Measurements from ENCODE around the gene DDX1.

- TF ChIP-seq, protein P1, sequence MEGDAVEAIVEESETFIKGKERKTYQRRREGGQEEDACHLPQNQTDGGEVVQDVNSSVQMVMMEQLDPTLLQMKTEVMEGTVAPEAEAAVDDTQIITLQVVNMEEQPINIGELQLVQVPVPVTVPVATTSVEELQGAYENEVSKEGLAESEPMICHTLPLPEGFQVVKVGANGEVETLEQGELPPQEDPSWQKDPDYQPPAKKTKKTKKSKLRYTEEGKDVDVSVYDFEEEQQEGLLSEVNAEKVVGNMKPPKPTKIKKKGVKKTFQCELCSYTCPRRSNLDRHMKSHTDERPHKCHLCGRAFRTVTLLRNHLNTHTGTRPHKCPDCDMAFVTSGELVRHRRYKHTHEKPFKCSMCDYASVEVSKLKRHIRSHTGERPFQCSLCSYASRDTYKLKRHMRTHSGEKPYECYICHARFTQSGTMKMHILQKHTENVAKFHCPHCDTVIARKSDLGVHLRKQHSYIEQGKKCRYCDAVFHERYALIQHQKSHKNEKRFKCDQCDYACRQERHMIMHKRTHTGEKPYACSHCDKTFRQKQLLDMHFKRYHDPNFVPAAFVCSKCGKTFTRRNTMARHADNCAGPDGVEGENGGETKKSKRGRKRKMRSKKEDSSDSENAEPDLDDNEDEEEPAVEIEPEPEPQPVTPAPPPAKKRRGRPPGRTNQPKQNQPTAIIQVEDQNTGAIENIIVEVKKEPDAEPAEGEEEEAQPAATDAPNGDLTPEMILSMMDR (conservative IDR thresholded peaks at IDR 0.05; ENCODE audit: low read depth, low read length): no peak
- TF ChIP-seq BHLHE40 (IDR thresholded peaks at IDR 0.05; ENCODE audit: low read depth, low read length) (no peak), POLR2A (IDR thresholded peaks at IDR 0.05; ENCODE audit: low read depth, low read length) (no peak), RAD21 (IDR thresholded peaks at IDR 0.05; ENCODE audit: low read length) (no peak), NFE2L2 (IDR thresholded peaks at IDR 0.05; ENCODE audit: low read depth, low read length) (no peak), MAFK (IDR thresholded peaks at IDR 0.05; ENCODE audit: low read depth, low read length) (no peak), CEBPB (IDR thresholded peaks at IDR 0.05; ENCODE audit: low read depth, low read length) (no peak)
- TF ChIP-seq, protein P2, sequence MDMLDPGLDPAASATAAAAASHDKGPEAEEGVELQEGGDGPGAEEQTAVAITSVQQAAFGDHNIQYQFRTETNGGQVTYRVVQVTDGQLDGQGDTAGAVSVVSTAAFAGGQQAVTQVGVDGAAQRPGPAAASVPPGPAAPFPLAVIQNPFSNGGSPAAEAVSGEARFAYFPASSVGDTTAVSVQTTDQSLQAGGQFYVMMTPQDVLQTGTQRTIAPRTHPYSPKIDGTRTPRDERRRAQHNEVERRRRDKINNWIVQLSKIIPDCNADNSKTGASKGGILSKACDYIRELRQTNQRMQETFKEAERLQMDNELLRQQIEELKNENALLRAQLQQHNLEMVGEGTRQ (IDR thresholded peaks at IDR 0.05; ENCODE audit: low read depth, low read length): no peak
These were observed 75.5 kb downstream of the DDX1 start for GRCh38 chr2:15666861-15667808.

Measured in IMR-90 (cell line).